ENCODE measurements around the gene ADAMTSL1.

Gene ADAMTSL1

DNA sequence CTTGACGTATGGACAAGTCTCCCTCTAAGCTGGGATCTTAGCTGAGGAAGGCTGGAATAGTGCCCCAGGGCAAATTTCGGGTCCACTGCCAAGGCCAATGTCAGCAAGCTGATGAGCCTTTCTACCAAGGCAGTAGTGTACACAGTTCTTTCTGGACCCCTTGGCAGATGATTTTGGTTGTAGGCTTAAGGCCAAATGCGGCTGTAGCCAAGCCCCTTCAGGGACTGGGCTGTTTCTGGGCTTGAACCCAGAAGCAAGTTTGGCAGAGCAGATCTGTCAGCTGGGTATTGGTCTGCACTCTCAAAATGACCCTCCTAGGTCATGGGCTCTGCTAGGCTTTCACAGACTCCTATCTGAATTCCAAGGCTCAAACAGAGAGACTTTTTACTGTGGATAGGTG, 121.6 kb downstream of the ADAMTSL1 start:
- no peak for DNase-seq (ENCODE audit: low read depth)
- no peak overlapping the region for H3K4me3 ChIP-seq (ENCODE audit: low read length)
- TF ChIP-seq, protein P1, sequence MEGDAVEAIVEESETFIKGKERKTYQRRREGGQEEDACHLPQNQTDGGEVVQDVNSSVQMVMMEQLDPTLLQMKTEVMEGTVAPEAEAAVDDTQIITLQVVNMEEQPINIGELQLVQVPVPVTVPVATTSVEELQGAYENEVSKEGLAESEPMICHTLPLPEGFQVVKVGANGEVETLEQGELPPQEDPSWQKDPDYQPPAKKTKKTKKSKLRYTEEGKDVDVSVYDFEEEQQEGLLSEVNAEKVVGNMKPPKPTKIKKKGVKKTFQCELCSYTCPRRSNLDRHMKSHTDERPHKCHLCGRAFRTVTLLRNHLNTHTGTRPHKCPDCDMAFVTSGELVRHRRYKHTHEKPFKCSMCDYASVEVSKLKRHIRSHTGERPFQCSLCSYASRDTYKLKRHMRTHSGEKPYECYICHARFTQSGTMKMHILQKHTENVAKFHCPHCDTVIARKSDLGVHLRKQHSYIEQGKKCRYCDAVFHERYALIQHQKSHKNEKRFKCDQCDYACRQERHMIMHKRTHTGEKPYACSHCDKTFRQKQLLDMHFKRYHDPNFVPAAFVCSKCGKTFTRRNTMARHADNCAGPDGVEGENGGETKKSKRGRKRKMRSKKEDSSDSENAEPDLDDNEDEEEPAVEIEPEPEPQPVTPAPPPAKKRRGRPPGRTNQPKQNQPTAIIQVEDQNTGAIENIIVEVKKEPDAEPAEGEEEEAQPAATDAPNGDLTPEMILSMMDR (IDR thresholded peaks at IDR 0.05; ENCODE audit: insufficient read depth, low read depth, low read length, missing control alignments) = no peak

DNA sequence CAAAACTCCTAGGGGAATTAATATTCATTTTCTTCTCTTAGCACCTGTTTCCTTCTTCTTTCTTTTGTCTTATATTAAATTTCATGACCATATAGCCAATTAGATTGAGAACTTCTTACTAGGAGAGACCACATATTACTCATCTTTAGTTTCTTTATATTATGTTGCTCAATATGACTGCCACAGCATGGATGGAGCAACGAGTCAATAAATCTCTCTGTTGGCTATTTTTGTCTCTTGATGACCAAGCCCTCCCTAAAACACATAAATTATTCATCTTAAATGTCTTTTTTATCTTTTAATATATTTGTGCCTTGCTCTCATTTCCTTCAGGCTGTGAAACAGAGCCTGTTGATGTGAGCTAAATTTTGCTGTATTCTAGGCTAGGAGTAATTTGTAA, 123.0 kb downstream of the ADAMTSL1 start:
- peak; percentile 51 for DNase-seq (ENCODE audit: low read depth)
- TF ChIP-seq, protein P1 (IDR thresholded peaks at IDR 0.05; ENCODE audit: insufficient read depth, low read depth, low read length, missing control alignments) = no peak
- H3K4me3 ChIP-seq (ENCODE audit: low read length) = no peak overlapping the region

- no peak for DNase-seq (ENCODE audit: low read depth)
- H3K4me3 ChIP-seq (ENCODE audit: low read length) = no peak overlapping the region
- TF ChIP-seq, protein P1 (IDR thresholded peaks at IDR 0.05; ENCODE audit: insufficient read depth, low read depth, low read length, missing control alignments) = no peak
These were observed 125.0 kb downstream of the ADAMTSL1 start for GRCh38 chr9:18598969-18599368.

DNA sequence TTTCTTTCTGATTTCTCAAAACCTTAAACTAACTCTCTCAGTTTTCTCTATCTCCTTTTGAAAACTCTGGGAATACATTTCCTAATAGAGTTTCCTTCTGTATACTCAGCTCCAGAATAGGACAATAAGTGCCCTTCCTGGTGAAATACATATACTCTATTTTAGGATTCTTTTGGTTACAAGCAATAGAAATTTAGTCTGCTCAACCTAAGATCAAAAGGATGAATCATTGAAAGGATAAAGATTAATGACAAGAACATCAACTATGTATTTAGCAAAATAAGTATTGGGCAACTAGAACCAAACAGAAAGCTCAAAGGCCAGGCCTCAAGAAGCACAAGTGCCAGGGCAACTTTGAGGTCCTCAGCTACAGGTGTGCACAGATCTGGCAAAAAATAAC, 127.1 kb downstream of the ADAMTSL1 start:
- no peak overlapping the region for H3K4me3 ChIP-seq (ENCODE audit: low read length)
- TF ChIP-seq, protein P1 (IDR thresholded peaks at IDR 0.05; ENCODE audit: insufficient read depth, low read depth, low read length, missing control alignments) = no peak
- DNase-seq (ENCODE audit: low read depth) = no peak

DNA sequence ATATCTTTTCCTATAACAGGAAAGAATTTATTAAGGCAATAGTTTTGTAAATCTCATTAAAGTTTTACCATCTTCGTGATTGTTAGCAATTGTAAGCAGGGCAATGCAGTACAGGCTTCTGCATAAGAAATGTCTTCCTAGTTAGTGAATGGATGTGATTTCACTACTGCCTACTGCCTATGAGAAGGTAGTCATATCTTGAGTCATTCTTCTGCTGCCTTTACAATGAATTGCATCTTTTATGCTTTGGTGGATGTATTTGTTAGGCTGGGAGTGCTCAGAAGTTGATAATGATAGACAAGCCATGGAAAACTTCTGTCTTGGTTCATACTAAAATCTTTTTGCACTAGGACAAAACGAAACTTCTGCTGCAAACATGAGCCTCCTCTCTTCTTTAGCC, 128.0 kb downstream of the ADAMTSL1 start:
- DNase-seq (ENCODE audit: low read depth) = peak; percentile 30
- H3K4me3 ChIP-seq (ENCODE audit: low read length) = no peak overlapping the region
- TF ChIP-seq, protein P1 (IDR thresholded peaks at IDR 0.05; ENCODE audit: insufficient read depth, low read depth, low read length, missing control alignments) = no peak

DNA sequence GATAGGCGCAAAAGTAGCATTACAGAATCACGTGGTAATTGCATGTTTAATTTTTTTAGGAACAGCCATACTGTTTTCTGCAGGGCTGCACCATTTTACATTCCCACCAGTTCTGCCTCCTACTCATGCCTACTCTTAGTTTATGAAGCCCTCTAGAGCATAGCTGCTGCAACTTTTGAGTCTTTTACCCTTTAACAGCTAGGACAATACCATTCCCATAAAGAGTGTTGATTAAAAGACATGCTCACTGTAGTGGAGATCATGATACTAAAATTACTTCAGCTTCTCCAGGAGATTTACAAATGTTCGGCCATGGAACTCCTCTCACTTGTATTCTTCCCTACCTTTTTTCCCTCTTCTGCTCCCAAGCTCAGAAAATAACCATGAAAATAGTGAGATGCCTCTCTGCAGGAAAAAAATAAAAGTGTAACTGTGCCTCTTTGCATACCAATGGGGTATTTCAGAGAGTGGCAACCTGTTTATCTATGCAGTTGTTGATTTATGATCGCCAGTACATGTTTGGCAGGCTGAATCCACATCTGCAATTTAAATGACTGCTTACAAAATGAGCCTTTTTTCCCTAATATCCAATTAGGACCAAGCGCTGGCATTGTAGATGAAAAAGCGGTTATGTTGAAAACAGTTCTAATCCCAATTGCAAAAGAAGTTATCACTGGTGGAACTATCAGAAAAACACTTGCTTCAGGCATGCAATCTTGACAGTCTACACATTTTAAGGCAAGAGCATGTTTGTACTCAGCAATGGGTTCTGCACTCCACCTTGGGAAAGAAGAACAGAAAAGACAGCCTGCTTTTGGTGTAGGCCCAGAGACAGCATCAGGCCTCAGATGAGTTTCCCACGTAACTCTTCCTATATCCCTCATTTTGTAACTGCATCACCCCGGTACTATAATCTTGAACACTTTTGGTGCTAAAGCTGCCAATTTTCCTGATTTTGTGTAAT, 131.1 kb downstream of the ADAMTSL1 start:
- no peak for DNase-seq (ENCODE audit: low read depth)
- TF ChIP-seq, protein P1 (IDR thresholded peaks at IDR 0.05; ENCODE audit: insufficient read depth, low read depth, low read length, missing control alignments) = no peak
- H3K4me3 ChIP-seq (ENCODE audit: low read length) = no peak overlapping the region
